HEK293 (cell line): ENCODE results near the gene PAK6.

ENCODE experiments used
- CTCF ChIA-PET: fragments of 350-600 bp; formaldehyde crosslinking; extraction: SDS; loops from one replicate; lab custom pipeline; 2021; ENCODE audit warnings: antibody characterized with exemption; lab: Yijun Ruan, JAX
- POLR2A ChIA-PET: fragments of 300-600 bp; formaldehyde crosslinking; extraction: SDS; loops from one replicate; lab custom pipeline; 2020; ENCODE audit warnings: antibody characterized with exemption, inconsistent platforms; lab: Yijun Ruan, JAX
- H3K27ac ChIP-seq: fragments of 200-500 bp; sonication (Bioruptor generic); 2 replicates; pipeline ENCODE4 v1.5.1; 2014; ENCODE audit warnings: low read depth, low read length, control low read depth, inconsistent platforms; ENCODE audit errors: extremely low read depth
- H3K36me3 ChIP-seq, 2 experiments: fragments of 200-500 bp in 1 of 2; sonication (Bioruptor generic) in 1 of 2; 1 replicate in 1 of 2; 2 replicates in 1 of 2; pipeline ENCODE4 v1.5.1; 2014 to 2017; ENCODE audit warnings: inconsistent platforms in 2 of 2, low read length in 2 of 2; ENCODE audit not compliant: control insufficient read depth in 2 of 2, insufficient read depth in 1 of 2
- H3K4me1 ChIP-seq: fragments of 200-500 bp; sonication (Bioruptor generic); 2 replicates; pipeline ENCODE4 v1.5.1; 2014; ENCODE audit warnings: mild to moderate bottlenecking, low read length, inconsistent platforms; ENCODE audit not compliant: control insufficient read depth, insufficient read depth
- H3K4me3 ChIP-seq: 2 replicates; pipeline ENCODE4 v1.5.1; 2011; ENCODE audit warnings: low read depth, mild to moderate bottlenecking, control low read depth, low read length, moderate library complexity
- H3K9me3 ChIP-seq: fragments of 200-500 bp; sonication (Bioruptor generic); 2 replicates; pipeline ENCODE4 v1.5.1; 2014; ENCODE audit warnings: low read depth, low read length, inconsistent platforms; ENCODE audit not compliant: control insufficient read depth, insufficient read depth
- GLIS2 ChIP-seq: fragments of 450-650 bp; formaldehyde crosslinking; IDR thresholded peaks from 2 replicates; pipeline ENCODE4 v1.5.1; 2016; ENCODE audit warnings: missing biosample characterization, missing genetic modification characterization
- HOXC10 ChIP-seq: sonication (generic); formaldehyde crosslinking; IDR thresholded peaks from 2 replicates; pipeline ENCODE4 v1.8.1; 2023; ENCODE audit warnings: mild to moderate bottlenecking, missing genetic modification reagents
- KLF1 ChIP-seq: fragments of 450-650 bp; formaldehyde crosslinking; IDR thresholded peaks from 2 replicates; pipeline ENCODE4 v1.5.1; 2016; ENCODE audit warnings: missing biosample characterization, missing genetic modification characterization
- KLF8 ChIP-seq: fragments of 450-650 bp; formaldehyde crosslinking; IDR thresholded peaks from 2 replicates; pipeline ENCODE4 v1.5.1; 2016; ENCODE audit warnings: missing biosample characterization, missing genetic modification characterization
- OSR2 ChIP-seq: fragments of 450-650 bp; formaldehyde crosslinking; IDR thresholded peaks from 2 replicates; pipeline ENCODE4 v1.5.1; 2016; ENCODE audit warnings: missing biosample characterization, missing genetic modification characterization
- SCRT1 ChIP-seq: fragments of 450-650 bp; formaldehyde crosslinking; IDR thresholded peaks from 2 replicates; pipeline ENCODE4 v1.5.1; 2016; ENCODE audit warnings: missing biosample characterization, missing genetic modification characterization, borderline replicate concordance
- SCRT2 ChIP-seq: fragments of 450-650 bp; formaldehyde crosslinking; IDR thresholded peaks from 2 replicates; pipeline ENCODE4 v1.5.1; 2016; ENCODE audit warnings: missing biosample characterization, missing genetic modification characterization
- ZBTB17 ChIP-seq: fragments of 450-650 bp; formaldehyde crosslinking; IDR thresholded peaks from 2 replicates; pipeline ENCODE4 v1.5.1; 2016; ENCODE audit warnings: missing biosample characterization, missing genetic modification characterization
- ZBTB8A ChIP-seq: fragments of 450-650 bp; formaldehyde crosslinking; IDR thresholded peaks from 2 replicates; pipeline ENCODE4 v1.5.1; 2016; ENCODE audit warnings: missing biosample characterization, missing genetic modification characterization
- ZNF138 ChIP-seq: fragments of 450-650 bp; formaldehyde crosslinking; IDR thresholded peaks from 2 replicates; pipeline ENCODE4 v1.5.1; 2016; ENCODE audit warnings: missing biosample characterization, missing genetic modification characterization, borderline replicate concordance
- ZNF175 ChIP-seq: fragments of 450-650 bp; formaldehyde crosslinking; IDR thresholded peaks from 2 replicates; pipeline ENCODE4 v1.5.1; 2016; ENCODE audit warnings: missing biosample characterization, missing genetic modification characterization
- ZNF248 ChIP-seq: fragments of 450-650 bp; formaldehyde crosslinking; IDR thresholded peaks from 2 replicates; pipeline ENCODE4 v1.5.1; 2017; ENCODE audit warnings: missing biosample characterization, missing genetic modification characterization
- ZNF324 ChIP-seq: fragments of 450-650 bp; formaldehyde crosslinking; IDR thresholded peaks from 2 replicates; pipeline ENCODE4 v1.5.1; 2016; ENCODE audit warnings: missing biosample characterization, missing genetic modification characterization
- ZNF350 ChIP-seq: fragments of 450-650 bp; formaldehyde crosslinking; IDR thresholded peaks from 2 replicates; pipeline ENCODE4 v1.5.0; 2017; ENCODE audit warnings: missing biosample characterization, mild to moderate bottlenecking, missing genetic modification characterization
- ZNF37A ChIP-seq: fragments of 450-650 bp; IDR thresholded peaks from 2 replicates; pipeline ENCODE4 v1.5.1; 2018; ENCODE audit warnings: missing biosample characterization, missing genetic modification characterization
- ZNF416 ChIP-seq: fragments of 450-650 bp; formaldehyde crosslinking; IDR thresholded peaks from 2 replicates; pipeline ENCODE4 v1.5.1; 2016; ENCODE audit warnings: missing biosample characterization, missing genetic modification characterization
- ZNF521 ChIP-seq: fragments of 450-650 bp; formaldehyde crosslinking; IDR thresholded peaks from 2 replicates; pipeline ENCODE4 v1.5.1; 2017; ENCODE audit warnings: missing biosample characterization, mild to moderate bottlenecking, missing genetic modification characterization
- ZNF529 ChIP-seq: fragments of 450-650 bp; formaldehyde crosslinking; IDR thresholded peaks from 2 replicates; pipeline ENCODE4 v1.5.1; 2017; ENCODE audit warnings: missing genetic modification characterization, missing biosample characterization; ENCODE audit not compliant: insufficient replicate concordance
- ZNF548 ChIP-seq: fragments of 450-650 bp; formaldehyde crosslinking; IDR thresholded peaks from 2 replicates; pipeline ENCODE4 v1.5.1; 2016; ENCODE audit warnings: missing biosample characterization, missing genetic modification characterization
- ZNF555 ChIP-seq: fragments of 450-650 bp; formaldehyde crosslinking; conservative IDR thresholded peaks from 2 replicates; pipeline ENCODE4 v1.5.1; 2017; ENCODE audit warnings: missing biosample characterization, mild to moderate bottlenecking, missing genetic modification characterization, inconsistent platforms
- ZNF560 ChIP-seq: fragments of 450-650 bp; formaldehyde crosslinking; IDR thresholded peaks from 2 replicates; pipeline ENCODE4 v1.5.1; 2017; ENCODE audit warnings: missing biosample characterization, missing genetic modification characterization, borderline replicate concordance
- ZNF580 ChIP-seq: fragments of 450-650 bp; formaldehyde crosslinking; IDR thresholded peaks from 2 replicates; pipeline ENCODE4 v1.5.1; 2016; ENCODE audit warnings: missing biosample characterization, missing genetic modification characterization
- ZNF585B ChIP-seq: fragments of 450-650 bp; formaldehyde crosslinking; IDR thresholded peaks from 2 replicates; pipeline ENCODE4 v1.5.1; 2016; ENCODE audit warnings: missing biosample characterization, missing genetic modification characterization
- ZNF600 ChIP-seq: fragments of 450-650 bp; formaldehyde crosslinking; IDR thresholded peaks from 2 replicates; pipeline ENCODE4 v1.5.1; 2016; ENCODE audit warnings: missing biosample characterization, missing genetic modification characterization
- ZNF629 ChIP-seq: fragments of 450-650 bp; formaldehyde crosslinking; IDR thresholded peaks from 2 replicates; pipeline ENCODE4 v1.5.1; 2017; ENCODE audit warnings: missing biosample characterization, missing genetic modification characterization
- ZNF843 ChIP-seq: fragments of 450-650 bp; formaldehyde crosslinking; IDR thresholded peaks from 2 replicates; pipeline ENCODE4 v1.5.1; 2016; ENCODE audit warnings: missing biosample characterization, missing genetic modification characterization
- ZSCAN30 ChIP-seq: fragments of 450-650 bp; IDR thresholded peaks from 2 replicates; pipeline ENCODE4 v1.5.1; 2018; ENCODE audit warnings: missing biosample characterization, mild to moderate bottlenecking, missing genetic modification characterization, moderate library complexity
- TF ChIP-seq, protein P1 (sequence below): fragments of 450-650 bp; formaldehyde crosslinking; IDR thresholded peaks from 2 replicates; pipeline ENCODE4 v1.5.1; 2016; ENCODE audit warnings: missing biosample characterization, missing genetic modification characterization
- TF ChIP-seq, protein P2 (sequence below): fragments of 450-650 bp; formaldehyde crosslinking; IDR thresholded peaks from 2 replicates; pipeline ENCODE4 v1.5.1; 2016; ENCODE audit warnings: missing biosample characterization, missing genetic modification characterization

Gene PAK6

GRCh38 chr15:40312370-40313158 is 73.7 kb downstream of the PAK6 start:
- TF ChIP-seq ZNF416 (tag by site-specific recombination) (no peak), ZNF529 (tag by site-specific recombination) (no peak), SCRT1 (tag by site-specific recombination) (peak; percentile 67; the same call in 1 of the 2 replicates), SCRT2 (tag by site-specific recombination) (peak; percentile 89)
- Histone ChIP-seq H3K36me3 (no peaks in the 10 kb centered on the region), H3K4me1 (no peaks in the 10 kb centered on the region; the same call in 1 of the 2 replicates), H3K9me3 (no peaks in the 10 kb centered on the region), H3K27ac (no peak overlapping the region), H3K4me3 (no peak overlapping the region)
- ChIA-PET CTCF (interaction anchor here (0.5 to 16.0 kb wide), 9 partner anchors 9 to 503 kb away, joined by 3 to 248 read pairs (median 3); partner anchors contain the start of genes CCDC9B and INAFM2), POLR2A (interaction anchor here (0.7 kb wide), 1 partner anchor 21 kb away, joined by 4 read pairs; no protein-coding TSS in a partner anchor)

- POLR2A ChIA-PET: interaction anchor here (0.8 kb wide), 1 partner anchor 9 kb away, joined by 3 read pairs; the partner anchor contains the start of gene INAFM2
- H3K27ac ChIP-seq: no peak overlapping the region
- peak; percentile 53 for TF ChIP-seq ZBTB17 (tag by site-specific recombination)
- no peak for TF ChIP-seq ZNF560 (tag by site-specific recombination)
- no peak for TF ChIP-seq GLIS2 (tag by site-specific recombination)
- TF ChIP-seq ZNF37A (tag by site-specific recombination): no peak
- peak; percentile 40; the same call in 1 of the 2 replicates for TF ChIP-seq ZNF600 (tag by site-specific recombination)
- no peak for TF ChIP-seq KLF8 (tag by site-specific recombination)
- TF ChIP-seq OSR2: peak; percentile 55
- no peak for TF ChIP-seq ZNF138 (tag by site-specific recombination)
- TF ChIP-seq ZNF548 (tag by site-specific recombination): no peak
- TF ChIP-seq ZNF555: no peak
- TF ChIP-seq ZNF175: no peak
- TF ChIP-seq ZNF580 (tag by site-specific recombination): no peak
- no peak for TF ChIP-seq HOXC10 (CRISPR knock-in tag)
- TF ChIP-seq ZBTB8A (tag by site-specific recombination): peak; percentile 37; the same call in 1 of the 2 replicates
- TF ChIP-seq, protein P1, sequence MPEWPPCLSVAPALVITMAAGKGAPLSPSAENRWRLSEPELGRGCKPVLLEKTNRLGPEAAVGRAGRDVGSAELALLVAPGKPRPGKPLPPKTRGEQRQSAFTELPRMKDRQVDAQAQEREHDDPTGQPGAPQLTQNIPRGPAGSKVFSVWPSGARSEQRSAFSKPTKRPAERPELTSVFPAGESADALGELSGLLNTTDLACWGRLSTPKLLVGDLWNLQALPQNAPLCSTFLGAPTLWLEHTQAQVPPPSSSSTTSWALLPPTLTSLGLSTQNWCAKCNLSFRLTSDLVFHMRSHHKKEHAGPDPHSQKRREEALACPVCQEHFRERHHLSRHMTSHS (tag by site-specific recombination): no peak
- no peak for TF ChIP-seq ZNF248
- TF ChIP-seq ZNF350 (tag by site-specific recombination): no peak
- no peak for TF ChIP-seq ZSCAN30 (tag by site-specific recombination)
- TF ChIP-seq, protein P2, sequence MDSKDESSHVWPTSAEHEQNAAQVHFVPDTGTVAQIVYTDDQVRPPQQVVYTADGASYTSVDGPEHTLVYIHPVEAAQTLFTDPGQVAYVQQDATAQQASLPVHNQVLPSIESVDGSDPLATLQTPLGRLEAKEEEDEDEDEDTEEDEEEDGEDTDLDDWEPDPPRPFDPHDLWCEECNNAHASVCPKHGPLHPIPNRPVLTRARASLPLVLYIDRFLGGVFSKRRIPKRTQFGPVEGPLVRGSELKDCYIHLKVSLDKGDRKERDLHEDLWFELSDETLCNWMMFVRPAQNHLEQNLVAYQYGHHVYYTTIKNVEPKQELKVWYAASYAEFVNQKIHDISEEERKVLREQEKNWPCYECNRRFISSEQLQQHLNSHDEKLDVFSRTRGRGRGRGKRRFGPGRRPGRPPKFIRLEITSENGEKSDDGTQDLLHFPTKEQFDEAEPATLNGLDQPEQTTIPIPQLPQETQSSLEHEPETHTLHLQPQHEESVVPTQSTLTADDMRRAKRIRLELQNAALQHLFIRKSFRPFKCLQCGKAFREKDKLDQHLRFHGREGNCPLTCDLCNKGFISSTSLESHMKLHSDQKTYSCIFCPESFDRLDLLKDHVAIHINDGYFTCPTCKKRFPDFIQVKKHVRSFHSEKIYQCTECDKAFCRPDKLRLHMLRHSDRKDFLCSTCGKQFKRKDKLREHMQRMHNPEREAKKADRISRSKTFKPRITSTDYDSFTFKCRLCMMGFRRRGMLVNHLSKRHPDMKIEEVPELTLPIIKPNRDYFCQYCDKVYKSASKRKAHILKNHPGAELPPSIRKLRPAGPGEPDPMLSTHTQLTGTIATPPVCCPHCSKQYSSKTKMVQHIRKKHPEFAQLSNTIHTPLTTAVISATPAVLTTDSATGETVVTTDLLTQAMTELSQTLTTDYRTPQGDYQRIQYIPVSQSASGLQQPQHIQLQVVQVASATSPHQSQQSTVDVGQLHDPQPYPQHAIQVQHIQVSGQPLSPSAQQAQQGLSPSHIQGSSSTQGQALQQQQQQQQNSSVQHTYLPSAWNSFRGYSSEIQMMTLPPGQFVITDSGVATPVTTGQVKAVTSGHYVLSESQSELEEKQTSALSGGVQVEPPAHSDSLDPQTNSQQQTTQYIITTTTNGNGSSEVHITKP (tag by site-specific recombination): peak; percentile 49
- no peak for TF ChIP-seq ZNF585B (tag by site-specific recombination)
- TF ChIP-seq SCRT1 (tag by site-specific recombination): no peak
- no peak for TF ChIP-seq ZNF521 (tag by site-specific recombination)
- no peak for TF ChIP-seq KLF1
- TF ChIP-seq ZNF843 (tag by site-specific recombination): no peak
- TF ChIP-seq ZNF324 (tag by site-specific recombination): no peak
- no peak for TF ChIP-seq ZNF629 (tag by site-specific recombination)
These were observed 74.9 kb downstream of the PAK6 start for GRCh38 chr15:40313531-40314398.

More at GRCh38 chr15:40313531-40314398, 74.9 kb downstream of the PAK6 start:
- H3K36me3 ChIP-seq: no peaks in the 10 kb centered on the region
- H3K4me3 ChIP-seq: no peak overlapping the region
- CTCF ChIA-PET: interaction anchor here (0.8 to 16.0 kb wide), 8 partner anchors 9 to 268 kb away, joined by 3 to 248 read pairs (median 8); partner anchors contain the start of genes CCDC9B and INAFM2
- no peaks in the 10 kb centered on the region; the same call in 1 of the 2 replicates for H3K4me1 ChIP-seq
- H3K9me3 ChIP-seq: no peaks in the 10 kb centered on the region
